ENCODE data around the gene LTBR.
"Not testable (repeated sequence)": the region's sequence is repeated elsewhere in the genome, so short reads cannot be mapped to it uniquely, and the experiment has no call there.

LTBR gene

GRCh38 chr12:6340745-6341416 is 43.1 kb upstream of the LTBR start:
- in situ Hi-C loops (cut with HindIII; ENCODE audit: low pct_unique_long_range_greater_than_20kb, low sequenced_read_pairs) = no loop called here
- no peak for TF ChIP-seq JUND (IDR thresholded peaks at IDR 0.05; ENCODE audit: low read depth)
- DNase-seq (ENCODE audit: low read depth in 1 of 2, low spot score in 1 of 2) = no peak

- no peak for TF ChIP-seq JUND (IDR thresholded peaks at IDR 0.05; ENCODE audit: low read depth)
- DNase-seq (ENCODE audit: low read depth in 1 of 2, low spot score in 1 of 2) = peak in 1 of 2 experiments; percentile 59
- in situ Hi-C loops (cut with HindIII; ENCODE audit: low pct_unique_long_range_greater_than_20kb, low sequenced_read_pairs) = no loop called here
Measured at GRCh38 chr12:6341417-6342139, 42.4 kb upstream of the LTBR start, which contains the start of gene TNFRSF1A. TNFRSF1A (minus strand) TSS chr12:6342076; CDS start chr12:6341814, 262 bp downstream.

GRCh38 chr12:6342140-6342889 is 41.6 kb upstream of the LTBR start:
- DNase-seq (ENCODE audit: low read depth in 1 of 2, low spot score in 1 of 2) = no peak
- in situ Hi-C loops (cut with HindIII; ENCODE audit: low pct_unique_long_range_greater_than_20kb, low sequenced_read_pairs) = no loop called here
- TF ChIP-seq JUND (IDR thresholded peaks at IDR 0.05; ENCODE audit: low read depth) = no peak

GRCh38 chr12:6343518-6343917 is 40.4 kb upstream of the LTBR start:
- DNase-seq (ENCODE audit: low read depth in 1 of 2, low spot score in 1 of 2) = no peak
- in situ Hi-C loops (cut with HindIII; ENCODE audit: low pct_unique_long_range_greater_than_20kb, low sequenced_read_pairs) = no loop called here
- TF ChIP-seq JUND (IDR thresholded peaks at IDR 0.05; ENCODE audit: low read depth) = no peak

- in situ Hi-C loops (cut with HindIII; ENCODE audit: low pct_unique_long_range_greater_than_20kb, low sequenced_read_pairs); DNase-seq (ENCODE audit: low read depth in 1 of 2, low spot score in 1 of 2): not testable (repeated sequence)
Measured at GRCh38 chr12:6344101-6344660, 39.8 kb upstream of the LTBR start.

GRCh38 chr12:6345319-6346091 is 38.5 kb upstream of the LTBR start:
- in situ Hi-C loops (cut with HindIII; ENCODE audit: low pct_unique_long_range_greater_than_20kb, low sequenced_read_pairs) = no loop called here
- DNase-seq (ENCODE audit: low read depth in 1 of 2, low spot score in 1 of 2) = no peak
- no peak for TF ChIP-seq JUND (IDR thresholded peaks at IDR 0.05; ENCODE audit: low read depth)

- in situ Hi-C loops (cut with HindIII; ENCODE audit: low pct_unique_long_range_greater_than_20kb, low sequenced_read_pairs) = no loop called here
- no peak for TF ChIP-seq JUND (IDR thresholded peaks at IDR 0.05; ENCODE audit: low read depth)
- no peak for DNase-seq (ENCODE audit: low read depth in 1 of 2, low spot score in 1 of 2)
Measured at GRCh38 chr12:6346235-6346832, 37.6 kb upstream of the LTBR start.

- no peak for TF ChIP-seq JUND (IDR thresholded peaks at IDR 0.05; ENCODE audit: low read depth)
- in situ Hi-C loops (cut with HindIII; ENCODE audit: low pct_unique_long_range_greater_than_20kb, low sequenced_read_pairs) = no loop called here
Measured at GRCh38 chr12:6346942-6347341, 37.0 kb upstream of the LTBR start.

GRCh38 chr12:6347367-6348338 is 36.3 kb upstream of the LTBR start:
- no peak for DNase-seq (ENCODE audit: low read depth in 1 of 2, low spot score in 1 of 2)
- no peak for TF ChIP-seq JUND (IDR thresholded peaks at IDR 0.05; ENCODE audit: low read depth)
- in situ Hi-C loops (cut with HindIII; ENCODE audit: low pct_unique_long_range_greater_than_20kb, low sequenced_read_pairs) = no loop called here

More at GRCh38 chr12:6346942-6347341, 37.0 kb upstream of the LTBR start:
- DNase-seq (ENCODE audit: low read depth in 1 of 2, low spot score in 1 of 2) = no peak

GRCh38 chr12:6351622-6352021 is 32.3 kb upstream of the LTBR start:
- in situ Hi-C loops (cut with HindIII; ENCODE audit: low pct_unique_long_range_greater_than_20kb, low sequenced_read_pairs) = no loop called here
- DNase-seq (ENCODE audit: low read depth in 1 of 2, low spot score in 1 of 2) = no peak
- TF ChIP-seq JUND (IDR thresholded peaks at IDR 0.05; ENCODE audit: low read depth) = no peak

Data from T47D (cell line).